ENCODE data around the gene DIPK1C.

DIPK1C gene

DNA sequence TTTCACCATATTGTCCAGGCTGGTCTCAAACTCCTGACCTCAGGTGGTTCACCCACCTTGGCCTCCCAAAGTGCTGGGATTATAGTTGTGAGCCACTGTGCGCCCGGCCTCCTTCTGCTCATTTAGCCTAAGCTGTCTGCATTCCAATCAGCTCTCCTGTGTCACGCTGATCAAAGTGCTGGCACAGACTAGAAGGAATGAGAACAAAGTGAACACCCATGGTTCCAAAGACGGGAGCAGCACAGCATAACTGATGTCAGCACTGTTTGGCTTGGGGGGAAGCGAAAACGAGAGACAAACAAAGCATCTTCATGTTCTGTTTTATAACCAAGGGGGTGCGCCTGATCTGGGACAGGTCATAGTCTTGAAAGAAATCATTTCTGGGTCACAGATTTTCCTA lies 43.3 kb downstream of the DIPK1C start:
- Histone ChIP-seq H3K9me2 (replicated peaks; ENCODE audit: control insufficient read depth, low read length) (no peaks in the 10 kb centered on the region), H3K4me3 (ENCODE audit: low read length) (no peak overlapping the region), H3K27me3 (ENCODE audit: control insufficient read depth, low read length) (peaks cover 8% of the 10 kb centered on the region; the same call in 1 of the 2 replicates), H3K27ac (ENCODE audit: low read depth, low read length) (no peak overlapping the region), H3K4me1 (ENCODE audit: control insufficient read depth, low read length) (no peaks in the 10 kb centered on the region), H3K4me2 (ENCODE audit: low read length) (no peak overlapping the region), H3K36me3 (ENCODE audit: control insufficient read depth, low read length) (no peaks in the 10 kb centered on the region), H3K9me3 (ENCODE audit: control insufficient read depth, insufficient read depth, low read length) (no peaks in the 10 kb centered on the region), H4K20me1 (ENCODE audit: control insufficient read depth, insufficient read depth, low read depth, low read length) (no peaks in the 10 kb centered on the region), H3K79me2 (ENCODE audit: control insufficient read depth, low read length) (no peaks in the 10 kb centered on the region), H3F3A (ENCODE audit: control insufficient read depth, insufficient read depth) (no peaks in the 10 kb centered on the region)
- TF ChIP-seq EZH2phosphoT487 (IDR thresholded peaks at IDR 0.05; ENCODE audit: borderline replicate concordance, low read length), result no peak
- TF ChIP-seq, protein P1, sequence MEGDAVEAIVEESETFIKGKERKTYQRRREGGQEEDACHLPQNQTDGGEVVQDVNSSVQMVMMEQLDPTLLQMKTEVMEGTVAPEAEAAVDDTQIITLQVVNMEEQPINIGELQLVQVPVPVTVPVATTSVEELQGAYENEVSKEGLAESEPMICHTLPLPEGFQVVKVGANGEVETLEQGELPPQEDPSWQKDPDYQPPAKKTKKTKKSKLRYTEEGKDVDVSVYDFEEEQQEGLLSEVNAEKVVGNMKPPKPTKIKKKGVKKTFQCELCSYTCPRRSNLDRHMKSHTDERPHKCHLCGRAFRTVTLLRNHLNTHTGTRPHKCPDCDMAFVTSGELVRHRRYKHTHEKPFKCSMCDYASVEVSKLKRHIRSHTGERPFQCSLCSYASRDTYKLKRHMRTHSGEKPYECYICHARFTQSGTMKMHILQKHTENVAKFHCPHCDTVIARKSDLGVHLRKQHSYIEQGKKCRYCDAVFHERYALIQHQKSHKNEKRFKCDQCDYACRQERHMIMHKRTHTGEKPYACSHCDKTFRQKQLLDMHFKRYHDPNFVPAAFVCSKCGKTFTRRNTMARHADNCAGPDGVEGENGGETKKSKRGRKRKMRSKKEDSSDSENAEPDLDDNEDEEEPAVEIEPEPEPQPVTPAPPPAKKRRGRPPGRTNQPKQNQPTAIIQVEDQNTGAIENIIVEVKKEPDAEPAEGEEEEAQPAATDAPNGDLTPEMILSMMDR (IDR thresholded peaks at IDR 0.05; ENCODE audit: low read depth, low read length, poor library complexity, severe bottlenecking), result no peak

DNA sequence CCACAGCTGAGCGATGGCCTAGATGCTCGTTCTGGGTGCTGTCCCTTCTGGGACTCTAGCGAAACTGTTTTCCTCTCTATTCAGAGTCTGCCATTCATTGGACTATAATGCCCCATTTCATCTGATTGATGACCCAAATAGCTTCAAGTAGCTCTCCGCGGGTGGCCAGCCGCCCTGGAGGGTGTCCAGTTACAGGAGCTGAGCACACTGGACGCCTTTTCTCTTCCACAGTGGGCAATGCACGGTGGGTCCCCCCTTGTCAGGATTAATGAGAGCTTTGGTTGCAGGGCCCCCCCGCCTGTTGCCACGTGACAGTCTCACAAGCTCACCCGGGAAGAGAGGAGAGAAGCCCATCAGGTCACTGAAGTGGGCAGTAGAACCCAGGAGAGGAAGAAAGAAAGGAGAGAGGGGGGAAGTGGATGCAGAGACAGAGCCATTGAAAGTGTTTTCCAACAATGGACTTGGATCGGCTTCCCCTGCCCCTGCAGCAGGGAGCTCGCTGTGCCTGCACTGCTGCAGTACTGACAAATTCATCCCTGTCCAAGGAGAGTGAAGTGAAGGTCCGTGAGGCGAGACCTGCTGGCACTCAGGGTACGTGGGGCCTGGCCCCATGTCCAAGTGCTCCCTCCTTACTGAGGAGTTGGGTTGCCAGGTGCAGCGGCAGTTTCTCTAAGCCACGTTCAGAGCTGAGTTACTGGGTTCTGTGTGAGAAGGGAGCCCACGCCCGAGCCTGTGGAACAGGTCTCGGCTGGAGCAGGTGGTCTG lies 44.8 kb downstream of the DIPK1C start:
- Histone ChIP-seq H3K27ac (ENCODE audit: low read depth, low read length) (no peak overlapping the region), H4K20me1 (ENCODE audit: control insufficient read depth, insufficient read depth, low read depth, low read length) (no peaks in the 10 kb centered on the region), H3K4me2 (ENCODE audit: low read length) (no peak overlapping the region), H3K27me3 (ENCODE audit: control insufficient read depth, low read length) (no peaks in the 10 kb centered on the region), H3K79me2 (ENCODE audit: control insufficient read depth, low read length) (no peaks in the 10 kb centered on the region), H3K4me1 (ENCODE audit: control insufficient read depth, low read length) (peaks cover 5% of the 10 kb centered on the region; the same call in 1 of the 2 replicates), H3F3A (ENCODE audit: control insufficient read depth, insufficient read depth) (no peaks in the 10 kb centered on the region), H3K9me2 (replicated peaks; ENCODE audit: control insufficient read depth, low read length) (no peaks in the 10 kb centered on the region), H3K4me3 (ENCODE audit: low read length) (no peak overlapping the region), H3K36me3 (ENCODE audit: control insufficient read depth, low read length) (no peaks in the 10 kb centered on the region), H3K9me3 (ENCODE audit: control insufficient read depth, insufficient read depth, low read length) (no peaks in the 10 kb centered on the region)
- TF ChIP-seq, protein P1 (IDR thresholded peaks at IDR 0.05; ENCODE audit: low read depth, low read length, poor library complexity, severe bottlenecking), result no peak
- no peak for TF ChIP-seq EZH2phosphoT487 (IDR thresholded peaks at IDR 0.05; ENCODE audit: borderline replicate concordance, low read length)

DNA sequence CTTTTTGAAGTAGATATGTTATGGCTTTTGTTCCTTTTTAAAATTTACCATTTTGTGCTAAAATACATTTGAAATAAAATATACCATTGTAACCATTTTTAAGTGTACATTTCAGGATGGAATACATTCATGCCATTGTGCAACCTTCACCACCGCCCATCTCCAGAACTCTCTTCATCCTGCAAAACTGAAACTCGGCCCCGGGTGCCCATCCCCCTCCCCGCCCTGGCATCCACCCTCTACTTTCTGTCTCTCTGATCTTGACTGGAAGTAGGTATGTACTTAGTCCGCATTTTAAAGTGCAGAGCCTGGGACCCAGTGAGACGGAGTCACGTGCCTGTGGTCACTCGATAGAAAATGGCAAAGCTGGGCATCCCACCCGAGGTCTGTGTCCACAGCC lies 45.6 kb downstream of the DIPK1C start:
- Histone ChIP-seq H3K4me2 (ENCODE audit: low read length) (no peak overlapping the region), H3K9me3 (ENCODE audit: control insufficient read depth, insufficient read depth, low read length) (no peaks in the 10 kb centered on the region), H3F3A (ENCODE audit: control insufficient read depth, insufficient read depth) (no peaks in the 10 kb centered on the region), H3K79me2 (ENCODE audit: control insufficient read depth, low read length) (no peaks in the 10 kb centered on the region), H3K36me3 (ENCODE audit: control insufficient read depth, low read length) (no peaks in the 10 kb centered on the region), H4K20me1 (ENCODE audit: control insufficient read depth, insufficient read depth, low read depth, low read length) (no peaks in the 10 kb centered on the region), H3K27me3 (ENCODE audit: control insufficient read depth, low read length) (no peaks in the 10 kb centered on the region), H3K4me1 (ENCODE audit: control insufficient read depth, low read length) (peaks cover 5% of the 10 kb centered on the region; the same call in 1 of the 2 replicates), H3K27ac (ENCODE audit: low read depth, low read length) (no peak overlapping the region), H3K4me3 (ENCODE audit: low read length) (no peak overlapping the region), H3K9me2 (replicated peaks; ENCODE audit: control insufficient read depth, low read length) (no peaks in the 10 kb centered on the region)
- TF ChIP-seq, protein P1 (IDR thresholded peaks at IDR 0.05; ENCODE audit: low read depth, low read length, poor library complexity, severe bottlenecking), result no peak
- no peak for TF ChIP-seq EZH2phosphoT487 (IDR thresholded peaks at IDR 0.05; ENCODE audit: borderline replicate concordance, low read length)

Measured in DOHH2 (cell line).